ENCODE results near the gene GRIK5. TPM values are rescaled to one million over a fixed set of nuclear protein-coding genes. Genes with fewer than 3 reads are reported as not detected.

Gene GRIK5
- total RNA-seq, 1 donor from 2014 or later = 14.3 TPM

- DNase-seq (ENCODE audit: low read depth) = no peak
- TF ChIP-seq CTCF (conservative IDR thresholded peaks at IDR 0.05; ENCODE audit: low read depth, low read length) = no peak
- no peak overlapping the region for H3K4me3 ChIP-seq (ENCODE audit: low read depth, low read length)
These were observed 21.3 kb upstream of the GRIK5 start for GRCh38 chr19:42091300-42091699.

- DNase-seq (ENCODE audit: low read depth) = no peak
- no peak for TF ChIP-seq CTCF (conservative IDR thresholded peaks at IDR 0.05; ENCODE audit: low read depth, low read length)
- H3K4me3 ChIP-seq (ENCODE audit: low read depth, low read length) = no peak overlapping the region
These were observed 20.7 kb upstream of the GRIK5 start for GRCh38 chr19:42090672-42091071.

- no peak for DNase-seq (ENCODE audit: low read depth)
- no peak for TF ChIP-seq CTCF (conservative IDR thresholded peaks at IDR 0.05; ENCODE audit: low read depth, low read length)
- no peak overlapping the region for H3K4me3 ChIP-seq (ENCODE audit: low read depth, low read length)
These were observed 19.8 kb upstream of the GRIK5 start for GRCh38 chr19:42089772-42090171.

- no peak for DNase-seq (ENCODE audit: low read depth)
- TF ChIP-seq CTCF (conservative IDR thresholded peaks at IDR 0.05; ENCODE audit: low read depth, low read length) = no peak
- H3K4me3 ChIP-seq (ENCODE audit: low read depth, low read length) = no peak overlapping the region
These were observed 19.3 kb upstream of the GRIK5 start for GRCh38 chr19:42089191-42089750.

GRCh38 chr19:42088471-42089190 is 18.6 kb upstream of the GRIK5 start:
- TF ChIP-seq CTCF (conservative IDR thresholded peaks at IDR 0.05; ENCODE audit: low read depth, low read length) = no peak
- no peak overlapping the region for H3K4me3 ChIP-seq (ENCODE audit: low read depth, low read length)
- no peak for DNase-seq (ENCODE audit: low read depth)

GRCh38 chr19:42086770-42087550 is 17.0 kb upstream of the GRIK5 start:
- DNase-seq (ENCODE audit: low read depth) = no peak
- no peak for TF ChIP-seq CTCF (conservative IDR thresholded peaks at IDR 0.05; ENCODE audit: low read depth, low read length)

More at GRCh38 chr19:42086770-42087550, 17.0 kb upstream of the GRIK5 start:
- H3K4me3 ChIP-seq (ENCODE audit: low read depth, low read length) = no peak overlapping the region
